Stimulated activated CD8-positive, alpha-beta memory T cell treated with anti-CD3 and anti-CD28 coated beads, Interleukin-7, amount 100 ng/mL, for 1 hour (primary cell): ENCODE measurements around the gene TMC2.
"Not testable (repeated sequence)": the region's sequence is repeated elsewhere in the genome, so short reads cannot be mapped to it uniquely, and the experiment has no call there.

ENCODE experiments used
- DNase-seq, 2 donors: peaks; one replicate each; pipeline ENCODE4 v3.0.0-alpha.2; 2020; ENCODE audit warnings: low read depth in 2 of 2

The TMC2 gene

GRCh38 chr20:2526218-2526583, 10.2 kb upstream of the TMC2 start:
- not testable (repeated sequence) for DNase-seq

GRCh38 chr20:2527762-2528161, 8.6 kb upstream of the TMC2 start:
- no peak for DNase-seq

- DNase-seq: no peak
Measured at GRCh38 chr20:2528671-2529271, 7.6 kb upstream of the TMC2 start.

- no peak for DNase-seq
Measured at GRCh38 chr20:2533118-2533517, 3.3 kb upstream of the TMC2 start.

- no peak for DNase-seq
Measured at GRCh38 chr20:2535711-2536559, 438 bp upstream of the TMC2 start.

GRCh38 chr20:2537101-2537500, 728 bp downstream of the TMC2 start:
- no peak for DNase-seq

- no peak for DNase-seq
Measured at GRCh38 chr20:2538356-2538755, 2.0 kb downstream of the TMC2 start.

- no peak for DNase-seq
Measured at GRCh38 chr20:2538931-2539720, 2.8 kb downstream of the TMC2 start.

- DNase-seq: no peak
Measured at GRCh38 chr20:2541940-2542339, 5.6 kb downstream of the TMC2 start.

- no peak for DNase-seq
Measured at GRCh38 chr20:2542361-2542760, 6.0 kb downstream of the TMC2 start.

- no peak for DNase-seq
Measured at GRCh38 chr20:2544211-2544610, 7.8 kb downstream of the TMC2 start.

GRCh38 chr20:2545594-2545993, 9.2 kb downstream of the TMC2 start:
- no peak for DNase-seq

- DNase-seq: no peak
Measured at GRCh38 chr20:2557873-2558580, 21.7 kb downstream of the TMC2 start.

- DNase-seq: no peak
Measured at GRCh38 chr20:2558581-2559278, 22.4 kb downstream of the TMC2 start.

GRCh38 chr20:2559279-2559626, 22.9 kb downstream of the TMC2 start:
- no peak for DNase-seq

- DNase-seq: no peak
Measured at GRCh38 chr20:2559651-2560050, 23.3 kb downstream of the TMC2 start.

- no peak for DNase-seq
Measured at GRCh38 chr20:2563116-2563515, 26.7 kb downstream of the TMC2 start.

GRCh38 chr20:2564406-2564805, 28.0 kb downstream of the TMC2 start:
- no peak for DNase-seq

- no peak for DNase-seq
Measured at GRCh38 chr20:2575682-2576081, 39.3 kb downstream of the TMC2 start.

- no peak for DNase-seq
Measured at GRCh38 chr20:2576317-2576727, 39.9 kb downstream of the TMC2 start.

GRCh38 chr20:2578475-2579192, 42.3 kb downstream of the TMC2 start:
- DNase-seq: no peak
